Stimulated activated CD8-positive, alpha-beta memory T cell treated with anti-CD3 and anti-CD28 coated beads, Interleukin-7, amount 100 ng/mL, for 1 hour (primary cell): ENCODE results near the gene CPB2.

ENCODE experiments used
- DNase-seq, 2 donors: peaks; one replicate each; pipeline ENCODE4 v3.0.0-alpha.2; 2020; ENCODE audit warnings: low read depth in 2 of 2

Gene CPB2

GRCh38 chr13:46052319-46053161 is 52.3 kb downstream of the CPB2 start, which contains the start of gene ZC3H13:
ZC3H13 (minus strand) TSS chr13:46052746; CDS start chr13:46045507, 7,239 bp downstream.
- DNase-seq = peak; percentile 79 to 85

GRCh38 chr13:46051968-46052318 is 52.9 kb downstream of the CPB2 start:
- no peak for DNase-seq

GRCh38 chr13:46050771-46051170 is 54.1 kb downstream of the CPB2 start:
- DNase-seq = no peak

GRCh38 chr13:46045424-46045823 is 59.4 kb downstream of the CPB2 start:
- no peak for DNase-seq

GRCh38 chr13:46043647-46044046 is 61.2 kb downstream of the CPB2 start:
- DNase-seq = no peak

- DNase-seq = no peak
These were observed 63.4 kb downstream of the CPB2 start for GRCh38 chr13:46041419-46041839.

- no peak for DNase-seq
These were observed 64.1 kb downstream of the CPB2 start for GRCh38 chr13:46040763-46041162.

- DNase-seq = no peak
These were observed 65.2 kb downstream of the CPB2 start for GRCh38 chr13:46039411-46040182.

GRCh38 chr13:46038296-46038695 is 66.5 kb downstream of the CPB2 start:
- DNase-seq = no peak

GRCh38 chr13:46035066-46035465 is 69.8 kb downstream of the CPB2 start:
- DNase-seq = no peak

- no peak for DNase-seq
These were observed 72.5 kb downstream of the CPB2 start for GRCh38 chr13:46032341-46032740.

- no peak for DNase-seq
These were observed 73.1 kb downstream of the CPB2 start for GRCh38 chr13:46031581-46032263.

GRCh38 chr13:46025157-46025556 is 79.7 kb downstream of the CPB2 start:
- no peak for DNase-seq

- DNase-seq = no peak
These were observed 82.4 kb downstream of the CPB2 start for GRCh38 chr13:46022481-46022880.

- DNase-seq = no peak
These were observed 88.6 kb downstream of the CPB2 start for GRCh38 chr13:46016216-46016615.

GRCh38 chr13:46015366-46015765 is 89.5 kb downstream of the CPB2 start:
- DNase-seq = no peak

GRCh38 chr13:46012404-46012803 is 92.4 kb downstream of the CPB2 start:
- DNase-seq = no peak

GRCh38 chr13:46010148-46010547 is 94.7 kb downstream of the CPB2 start:
- no peak for DNase-seq

- DNase-seq = no peak
These were observed 96.2 kb downstream of the CPB2 start for GRCh38 chr13:46008631-46009030.

GRCh38 chr13:46006688-46007452 is 98.0 kb downstream of the CPB2 start:
- no peak for DNase-seq

- DNase-seq = no peak
These were observed 100.3 kb downstream of the CPB2 start for GRCh38 chr13:46004491-46004890.
